Smooth muscle cell (in vitro differentiated cells): ENCODE results near the gene DCAF10. TPM values are rescaled to one million over a fixed set of nuclear protein-coding genes. Genes with fewer than 3 reads are reported as not detected.
"Not testable (repeated sequence)": the region's sequence is repeated elsewhere in the genome, so short reads cannot be mapped to it uniquely, and the experiment has no call there.

ENCODE experiments used
- DNase-seq: peaks from one replicate; lab custom pipeline; 2025; ENCODE audit not compliant: unreplicated experiment; lab: John Stamatoyannopoulos, UW
- H2AFZ ChIP-seq: fragments of 200-600 bp; sonication (generic); 2 replicates; pipeline ENCODE4 v1.6.0; 2016; ENCODE audit warnings: antibody characterized with exemption, low read depth, mild to moderate bottlenecking
- H3F3A ChIP-seq: fragments of 200-600 bp; sonication (generic); 2 replicates; pipeline ENCODE4 v1.6.0; 2017; ENCODE audit warnings: antibody characterized with exemption, low read depth
- H3K27ac ChIP-seq: fragments of 200-600 bp; sonication (generic); 2 replicates; pipeline ENCODE4 v1.5.1; 2016; ENCODE audit warnings: low read depth, mild to moderate bottlenecking
- H3K27me3 ChIP-seq: fragments of 200-600 bp; sonication (generic); 2 replicates; pipeline ENCODE4 v1.6.1; 2016; ENCODE audit warnings: low read depth, mild to moderate bottlenecking
- H3K36me3 ChIP-seq: fragments of 200-600 bp; sonication (generic); 2 replicates; pipeline ENCODE4 v1.5.1; 2016; ENCODE audit warnings: low read depth
- H3K4me1 ChIP-seq: fragments of 200-600 bp; sonication (generic); 2 replicates; pipeline ENCODE4 v1.5.1; 2016; ENCODE audit warnings: low read depth
- H3K4me2 ChIP-seq: fragments of 200-600 bp; sonication (generic); 2 replicates; pipeline ENCODE4 v1.6.0; 2016; ENCODE audit warnings: mild to moderate bottlenecking
- H3K4me3 ChIP-seq: fragments of 200-600 bp; sonication (generic); 2 replicates; pipeline ENCODE4 v1.5.1; 2016; ENCODE audit warnings: mild to moderate bottlenecking
- H3K79me2 ChIP-seq: fragments of 200-600 bp; sonication (generic); 2 replicates; pipeline ENCODE4 v1.6.0; 2016; ENCODE audit warnings: low read depth, mild to moderate bottlenecking
- H3K9ac ChIP-seq: fragments of 200-600 bp; sonication (generic); 2 replicates; pipeline ENCODE4 v1.6.0; 2016; ENCODE audit warnings: low read depth
- H3K9me3 ChIP-seq: fragments of 200-600 bp; sonication (generic); replicated peaks from 2 replicates; pipeline ENCODE4 v1.5.1; 2016; ENCODE audit warnings: low read depth
- H4K20me1 ChIP-seq: fragments of 200-600 bp; sonication (generic); 2 replicates; pipeline ENCODE4 v1.6.0; 2016; ENCODE audit warnings: low read depth
- WGBS: methylation state at CpG from one replicate; pipeline ENCODE4 v1.1.7; 2016; ENCODE audit warnings: low lambda C conversion rate; 5-methylcytosine and 5-hydroxymethylcytosine counted together
- polyA plus RNA-seq: library from polyadenylated mRNA; unstranded; fragments of >200 nt; fragmentation: Nextera tagmentation; extraction: Ambion mirVana; gene quantifications from 2 replicates; pipeline ENCODE4 v1.2.1, GENCODE V29; 2016
- total RNA-seq: library from RNA; depleted of rRNA; stranded (reverse); fragments of >200 nt; gene quantifications from 2 replicates; pipeline ENCODE4 v1.2.3, GENCODE V29; 2014
- TF ChIP-seq, protein P1 (sequence below): fragments of 200-600 bp; sonication (generic); IDR thresholded peaks from 2 replicates; pipeline ENCODE4 v1.5.1; 2017; ENCODE audit warnings: borderline replicate concordance, mild to moderate bottlenecking, antibody characterized with exemption; ENCODE audit not compliant: insufficient read depth, poor library complexity, severe bottlenecking

The DCAF10 gene
- total and polyA plus RNA-seq, 2 experiments from 2014 or later, result 35.6 to 77.0 TPM

- H3K4me2 ChIP-seq, result no peak overlapping the region
- H3K9me3 ChIP-seq, result no peaks in the 10 kb centered on the region
- no peaks in the 10 kb centered on the region for H3K36me3 ChIP-seq
- H3K27me3 ChIP-seq, result no peaks in the 10 kb centered on the region
- 100% methylated on average over 6 of the region's 6 CpGs for WGBS
- no peak overlapping the region for H2AFZ ChIP-seq
- no peaks in the 10 kb centered on the region for H3K4me1 ChIP-seq
- H3K4me3 ChIP-seq, result no peak overlapping the region
- no peak overlapping the region for H3K9ac ChIP-seq
- no peak for DNase-seq
- H3K27ac ChIP-seq, result no peak overlapping the region
- TF ChIP-seq, protein P1, sequence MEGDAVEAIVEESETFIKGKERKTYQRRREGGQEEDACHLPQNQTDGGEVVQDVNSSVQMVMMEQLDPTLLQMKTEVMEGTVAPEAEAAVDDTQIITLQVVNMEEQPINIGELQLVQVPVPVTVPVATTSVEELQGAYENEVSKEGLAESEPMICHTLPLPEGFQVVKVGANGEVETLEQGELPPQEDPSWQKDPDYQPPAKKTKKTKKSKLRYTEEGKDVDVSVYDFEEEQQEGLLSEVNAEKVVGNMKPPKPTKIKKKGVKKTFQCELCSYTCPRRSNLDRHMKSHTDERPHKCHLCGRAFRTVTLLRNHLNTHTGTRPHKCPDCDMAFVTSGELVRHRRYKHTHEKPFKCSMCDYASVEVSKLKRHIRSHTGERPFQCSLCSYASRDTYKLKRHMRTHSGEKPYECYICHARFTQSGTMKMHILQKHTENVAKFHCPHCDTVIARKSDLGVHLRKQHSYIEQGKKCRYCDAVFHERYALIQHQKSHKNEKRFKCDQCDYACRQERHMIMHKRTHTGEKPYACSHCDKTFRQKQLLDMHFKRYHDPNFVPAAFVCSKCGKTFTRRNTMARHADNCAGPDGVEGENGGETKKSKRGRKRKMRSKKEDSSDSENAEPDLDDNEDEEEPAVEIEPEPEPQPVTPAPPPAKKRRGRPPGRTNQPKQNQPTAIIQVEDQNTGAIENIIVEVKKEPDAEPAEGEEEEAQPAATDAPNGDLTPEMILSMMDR, result no peak
- H4K20me1 ChIP-seq, result peaks cover 90% of the 10 kb centered on the region
- H3F3A ChIP-seq, result no peaks in the 10 kb centered on the region
- peaks cover 93% of the 10 kb centered on the region for H3K79me2 ChIP-seq
These were observed 11.4 kb downstream of the DCAF10 start for GRCh38 chr9:37811906-37812476.

DNA sequence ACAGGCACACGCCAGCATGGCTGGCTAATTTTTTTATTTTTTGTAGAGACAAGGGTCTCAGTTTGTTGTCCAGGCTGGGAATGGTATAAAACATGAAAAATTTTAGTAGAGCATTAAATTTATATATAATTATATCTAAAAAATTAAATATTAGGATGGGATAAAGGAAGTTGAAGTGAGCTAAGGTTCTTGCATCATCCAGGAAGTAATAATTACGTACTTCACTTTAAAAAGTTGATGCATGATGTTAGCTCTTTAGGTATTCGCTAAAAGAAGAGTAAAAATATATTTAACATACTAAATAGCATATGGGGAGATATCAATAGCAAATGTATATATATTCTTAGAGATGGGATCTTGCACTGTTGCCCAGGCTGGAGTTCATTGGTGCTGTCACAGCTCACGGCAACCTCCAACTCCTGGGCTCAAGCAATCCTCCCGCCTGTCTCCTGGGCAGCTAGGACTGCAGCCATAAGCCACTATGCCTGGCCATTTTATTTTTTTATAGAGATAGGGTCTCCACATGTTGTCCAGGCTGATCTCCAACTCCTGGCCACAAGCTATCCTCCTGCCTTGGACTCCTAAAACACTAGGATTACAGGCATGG is 12.3 kb downstream of the DCAF10 start:
- TF ChIP-seq, protein P1, result no peak
- Histone ChIP-seq H3K27me3 (no peaks in the 10 kb centered on the region), H3K4me1 (no peaks in the 10 kb centered on the region), H3K9me3 (no peaks in the 10 kb centered on the region), H3K36me3 (no peaks in the 10 kb centered on the region), H3K4me3 (no peak overlapping the region), H3K4me2 (no peak overlapping the region), H3K79me2 (peaks cover 94% of the 10 kb centered on the region), H3K9ac (no peak overlapping the region), H2AFZ (no peak overlapping the region), H3F3A (no peaks in the 10 kb centered on the region), H4K20me1 (peaks cover 90% of the 10 kb centered on the region), H3K27ac (no peak overlapping the region)
- DNase-seq, result no peak
- WGBS, result 95% methylated on average over 5 of the region's 5 CpGs

- 98% methylated on average over 2 of the region's 2 CpGs for WGBS
- no peaks in the 10 kb centered on the region for H3K4me1 ChIP-seq
- H4K20me1 ChIP-seq, result peaks cover 64% of the 10 kb centered on the region
- no peaks in the 10 kb centered on the region for H3K27me3 ChIP-seq
- no peak for DNase-seq
- no peak overlapping the region for H3K4me2 ChIP-seq
- H3F3A ChIP-seq, result no peaks in the 10 kb centered on the region
- H3K79me2 ChIP-seq, result peaks cover 50% of the 10 kb centered on the region
- TF ChIP-seq, protein P1, result no peak
- H3K36me3 ChIP-seq, result peaks cover 28% of the 10 kb centered on the region
- H3K27ac ChIP-seq, result no peak overlapping the region
- H3K9me3 ChIP-seq, result no peaks in the 10 kb centered on the region
- no peak overlapping the region for H3K9ac ChIP-seq
- H2AFZ ChIP-seq, result no peak overlapping the region
- no peak overlapping the region for H3K4me3 ChIP-seq
These were observed 18.3 kb downstream of the DCAF10 start for GRCh38 chr9:37818849-37819248.

- Histone ChIP-seq H4K20me1 (peaks cover 55% of the 10 kb centered on the region), H3K27ac (no peak overlapping the region), H2AFZ (no peak overlapping the region), H3K9ac (no peak overlapping the region), H3K9me3 (no peaks in the 10 kb centered on the region), H3K4me1 (no peaks in the 10 kb centered on the region), H3K27me3 (no peaks in the 10 kb centered on the region), H3K79me2 (peaks cover 37% of the 10 kb centered on the region), H3K4me2 (no peak overlapping the region), H3F3A (no peaks in the 10 kb centered on the region), H3K36me3 (peaks cover 35% of the 10 kb centered on the region), H3K4me3 (no peak overlapping the region)
- DNase-seq, result no peak
- WGBS, result 96% methylated on average over 5 of the region's 5 CpGs
- TF ChIP-seq, protein P1, result no peak
These were observed 19.5 kb downstream of the DCAF10 start for GRCh38 chr9:37820142-37820541.

- H3F3A ChIP-seq, H3K9me3 ChIP-seq, DNase-seq, H3K27me3 ChIP-seq, H3K4me2 ChIP-seq, H3K4me3 ChIP-seq, H3K27ac ChIP-seq, H2AFZ ChIP-seq, H3K4me1 ChIP-seq, H3K9ac ChIP-seq: not testable (repeated sequence)
- Histone ChIP-seq H4K20me1 (peaks cover 18% of the 10 kb centered on the region), H3K36me3 (peaks cover 30% of the 10 kb centered on the region), H3K79me2 (peaks cover 10% of the 10 kb centered on the region)
- WGBS, result 94% methylated on average over 2 of the region's 2 CpGs
These were observed 24.6 kb downstream of the DCAF10 start for GRCh38 chr9:37825174-37825573.
